Neural progenitor cell (in vitro differentiated cells): ENCODE data around the gene NOXA1. TPM values are rescaled to one million over a fixed set of nuclear protein-coding genes. Genes with fewer than 3 reads are reported as not detected.

Source experiments
- DNase-seq: peaks from one replicate; pipeline ENCODE4 v3.0.0-alpha.2; 2016; ENCODE audit warnings: low spot score
- H2AFZ ChIP-seq: fragments of 200-600 bp; sonication (generic); replicated peaks from 2 replicates; pipeline ENCODE4 v1.6.1; 2016; ENCODE audit warnings: antibody characterized with exemption
- H3F3A ChIP-seq: fragments of 200-600 bp; sonication (generic); 2 replicates; pipeline ENCODE4 v1.6.1; 2016; ENCODE audit warnings: antibody characterized with exemption, low read depth
- H3K27ac ChIP-seq: fragments of 200-600 bp; sonication (generic); 2 replicates; pipeline ENCODE4 v1.5.1; 2016; ENCODE audit warnings: mild to moderate bottlenecking
- H3K27me3 ChIP-seq: fragments of 200-600 bp; sonication (generic); 2 replicates; pipeline ENCODE4 v1.6.1; 2016; ENCODE audit warnings: mild to moderate bottlenecking, moderate library complexity
- H3K36me3 ChIP-seq: fragments of 200-600 bp; sonication (generic); 2 replicates; pipeline ENCODE4 v1.5.1; 2016
- H3K4me1 ChIP-seq: fragments of 200-600 bp; sonication (generic); 2 replicates; pipeline ENCODE4 v1.6.1; 2016; ENCODE audit warnings: mixed run types
- H3K4me2 ChIP-seq: fragments of 200-600 bp; sonication (generic); 2 replicates; pipeline ENCODE4 v1.6.1; 2016
- H3K4me3 ChIP-seq: fragments of 200-600 bp; sonication (generic); 2 replicates; pipeline ENCODE4 v1.5.1; 2016
- H3K79me2 ChIP-seq: fragments of 200-600 bp; sonication (generic); 2 replicates; pipeline ENCODE4 v1.6.1; 2016; ENCODE audit warnings: low read depth
- H3K9ac ChIP-seq: fragments of 200-600 bp; sonication (generic); 2 replicates; pipeline ENCODE4 v1.6.1; 2016
- H3K9me3 ChIP-seq: fragments of 200-600 bp; sonication (generic); 2 replicates; pipeline ENCODE4 v1.5.1; 2016; ENCODE audit warnings: low read depth
- H4K20me1 ChIP-seq: fragments of 200-600 bp; sonication (generic); 2 replicates; pipeline ENCODE4 v1.6.1; 2016; ENCODE audit warnings: low read depth
- H3K27ac Mint-ChIP-seq: 3 replicates; pipeline ENCODE4 v1.8.0; 2021; ENCODE audit warnings: mixed read lengths
- H3K27me3 Mint-ChIP-seq: 2 replicates; pipeline ENCODE4 v1.8.0; 2022; ENCODE audit warnings: low read depth, mild to moderate bottlenecking, inconsistent platforms, moderate library complexity, mixed read lengths; ENCODE audit not compliant: insufficient read depth
- H3K36me3 Mint-ChIP-seq: 3 replicates; pipeline ENCODE4 v1.8.0; 2021; ENCODE audit warnings: mixed read lengths
- H3K4me1 Mint-ChIP-seq: 3 replicates; pipeline ENCODE4 v1.8.0; 2021; ENCODE audit warnings: mixed read lengths
- H3K4me3 Mint-ChIP-seq: 3 replicates; pipeline ENCODE4 v1.8.0; 2021; ENCODE audit warnings: mild to moderate bottlenecking, moderate library complexity, mixed read lengths
- H3K9me3 Mint-ChIP-seq: 3 replicates; pipeline ENCODE4 v1.8.0; 2020; ENCODE audit warnings: mixed read lengths
- EZH2 ChIP-seq: fragments of 200-600 bp; sonication (generic); IDR thresholded peaks from 2 replicates; pipeline ENCODE4 v1.6.1; 2017; ENCODE audit warnings: antibody characterized with exemption, mild to moderate bottlenecking, moderate library complexity
- EZH2phosphoT487 ChIP-seq: fragments of 200-600 bp; sonication (generic); IDR thresholded peaks from 2 replicates; pipeline ENCODE4 v1.6.1; 2017; ENCODE audit warnings: antibody characterized with exemption
- total RNA-seq: library from RNA; depleted of rRNA; stranded (reverse); fragments of >200 nt; gene quantifications from 2 replicates; pipeline ENCODE4 v1.2.3, GENCODE V29; 2015; ENCODE audit warnings: low replicate concordance
- TF ChIP-seq, protein P1 (sequence below): fragments of 200-600 bp; sonication (generic); IDR thresholded peaks from 2 replicates; pipeline ENCODE4 v1.5.1; 2017; ENCODE audit warnings: antibody characterized with exemption, mild to moderate bottlenecking

The NOXA1 gene
- total RNA-seq, 1 donor from 2014 or later: 0.39 TPM

DNA sequence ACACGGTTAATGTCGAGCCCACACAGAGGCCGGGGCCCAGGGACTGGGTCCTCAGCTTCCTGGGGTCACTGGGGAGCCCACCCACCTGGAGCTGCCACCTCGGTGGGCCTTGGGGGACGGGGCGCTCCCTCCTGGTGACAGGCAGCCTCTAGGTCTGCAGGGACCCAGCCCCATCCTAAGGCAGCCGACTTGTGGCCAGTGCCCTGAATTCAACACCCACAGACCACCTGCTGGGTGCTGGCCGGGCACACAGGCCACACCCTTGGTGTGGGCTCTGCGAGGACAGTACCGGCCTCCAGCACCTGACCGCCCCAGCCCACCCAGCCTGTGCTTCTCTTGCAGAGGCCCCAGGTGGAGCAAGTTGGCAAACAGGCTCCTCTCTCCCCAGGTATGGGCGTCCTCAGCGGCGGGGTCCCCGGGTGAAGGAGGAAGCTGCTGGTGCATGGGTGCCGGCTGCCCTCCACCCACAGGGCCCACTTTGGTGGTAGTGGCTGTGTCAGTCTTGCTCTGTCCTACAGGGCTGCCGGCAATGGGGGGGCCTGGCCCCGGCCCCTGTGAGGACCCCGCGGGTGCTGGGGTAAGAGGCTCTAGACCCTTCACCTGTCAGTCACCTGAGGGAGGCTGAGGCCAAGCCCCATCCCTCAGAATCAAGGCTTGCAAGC, 9.6 kb downstream of the NOXA1 start:
- Mint-ChIP-seq H3K36me3 (no peaks in the 10 kb centered on the region), H3K4me1 (no peaks in the 10 kb centered on the region), H3K27me3 (no peaks in the 10 kb centered on the region), H3K9me3 (no peaks in the 10 kb centered on the region), H3K4me3 (no peak overlapping the region), H3K27ac (no peak overlapping the region)
- Histone ChIP-seq H2AFZ (no peak overlapping the region), H3K9me3 (no peaks in the 10 kb centered on the region), H3K27ac (no peak overlapping the region), H4K20me1 (no peaks in the 10 kb centered on the region), H3K4me2 (no peak overlapping the region), H3K36me3 (no peaks in the 10 kb centered on the region), H3K4me3 (no peak overlapping the region), H3K79me2 (no peaks in the 10 kb centered on the region), H3F3A (no peaks in the 10 kb centered on the region), H3K27me3 (no peaks in the 10 kb centered on the region), H3K9ac (no peak overlapping the region), H3K4me1 (no peaks in the 10 kb centered on the region)
- no peak for DNase-seq
- no peak for TF ChIP-seq EZH2
- TF ChIP-seq, protein P1, sequence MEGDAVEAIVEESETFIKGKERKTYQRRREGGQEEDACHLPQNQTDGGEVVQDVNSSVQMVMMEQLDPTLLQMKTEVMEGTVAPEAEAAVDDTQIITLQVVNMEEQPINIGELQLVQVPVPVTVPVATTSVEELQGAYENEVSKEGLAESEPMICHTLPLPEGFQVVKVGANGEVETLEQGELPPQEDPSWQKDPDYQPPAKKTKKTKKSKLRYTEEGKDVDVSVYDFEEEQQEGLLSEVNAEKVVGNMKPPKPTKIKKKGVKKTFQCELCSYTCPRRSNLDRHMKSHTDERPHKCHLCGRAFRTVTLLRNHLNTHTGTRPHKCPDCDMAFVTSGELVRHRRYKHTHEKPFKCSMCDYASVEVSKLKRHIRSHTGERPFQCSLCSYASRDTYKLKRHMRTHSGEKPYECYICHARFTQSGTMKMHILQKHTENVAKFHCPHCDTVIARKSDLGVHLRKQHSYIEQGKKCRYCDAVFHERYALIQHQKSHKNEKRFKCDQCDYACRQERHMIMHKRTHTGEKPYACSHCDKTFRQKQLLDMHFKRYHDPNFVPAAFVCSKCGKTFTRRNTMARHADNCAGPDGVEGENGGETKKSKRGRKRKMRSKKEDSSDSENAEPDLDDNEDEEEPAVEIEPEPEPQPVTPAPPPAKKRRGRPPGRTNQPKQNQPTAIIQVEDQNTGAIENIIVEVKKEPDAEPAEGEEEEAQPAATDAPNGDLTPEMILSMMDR: no peak
- TF ChIP-seq EZH2phosphoT487: no peak

DNA sequence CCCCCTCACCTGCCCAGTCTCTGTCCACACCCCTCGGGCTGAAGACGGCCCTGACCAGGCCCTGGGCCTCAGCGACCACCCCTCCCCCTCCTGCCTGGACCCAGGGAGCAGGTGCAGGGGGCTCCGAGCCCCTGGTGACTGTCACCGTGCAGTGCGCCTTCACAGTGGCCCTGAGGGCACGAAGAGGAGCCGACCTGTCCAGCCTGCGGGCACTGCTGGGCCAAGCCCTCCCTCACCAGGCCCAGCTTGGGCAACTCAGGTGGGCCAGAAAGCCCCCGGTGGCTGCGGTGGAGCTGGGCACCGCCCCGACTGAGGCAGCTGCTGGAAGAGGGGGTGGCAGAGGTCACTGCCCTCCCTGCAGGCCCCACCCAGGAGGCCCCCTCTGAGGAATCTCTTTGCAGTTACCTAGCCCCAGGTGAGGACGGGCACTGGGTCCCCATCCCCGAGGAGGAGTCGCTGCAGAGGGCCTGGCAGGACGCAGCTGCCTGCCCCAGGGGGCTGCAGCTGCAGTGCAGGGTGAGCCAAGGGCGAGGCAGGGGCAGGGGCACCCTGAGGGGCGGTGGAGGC, 10.2 kb downstream of the NOXA1 start:
- Histone ChIP-seq H3K79me2 (no peaks in the 10 kb centered on the region), H2AFZ (no peak overlapping the region), H3K27me3 (no peaks in the 10 kb centered on the region), H3K4me2 (no peak overlapping the region), H3K9me3 (no peaks in the 10 kb centered on the region), H4K20me1 (no peaks in the 10 kb centered on the region), H3K9ac (no peak overlapping the region), H3K36me3 (no peaks in the 10 kb centered on the region), H3F3A (no peaks in the 10 kb centered on the region), H3K4me3 (no peak overlapping the region), H3K27ac (no peak overlapping the region), H3K4me1 (no peaks in the 10 kb centered on the region)
- Mint-ChIP-seq H3K27ac (no peak overlapping the region), H3K4me1 (no peaks in the 10 kb centered on the region), H3K9me3 (no peaks in the 10 kb centered on the region), H3K36me3 (no peaks in the 10 kb centered on the region), H3K4me3 (no peak overlapping the region), H3K27me3 (no peaks in the 10 kb centered on the region)
- DNase-seq: no peak
- TF ChIP-seq, protein P1: no peak
- no peak for TF ChIP-seq EZH2phosphoT487
- TF ChIP-seq EZH2: no peak

DNA sequence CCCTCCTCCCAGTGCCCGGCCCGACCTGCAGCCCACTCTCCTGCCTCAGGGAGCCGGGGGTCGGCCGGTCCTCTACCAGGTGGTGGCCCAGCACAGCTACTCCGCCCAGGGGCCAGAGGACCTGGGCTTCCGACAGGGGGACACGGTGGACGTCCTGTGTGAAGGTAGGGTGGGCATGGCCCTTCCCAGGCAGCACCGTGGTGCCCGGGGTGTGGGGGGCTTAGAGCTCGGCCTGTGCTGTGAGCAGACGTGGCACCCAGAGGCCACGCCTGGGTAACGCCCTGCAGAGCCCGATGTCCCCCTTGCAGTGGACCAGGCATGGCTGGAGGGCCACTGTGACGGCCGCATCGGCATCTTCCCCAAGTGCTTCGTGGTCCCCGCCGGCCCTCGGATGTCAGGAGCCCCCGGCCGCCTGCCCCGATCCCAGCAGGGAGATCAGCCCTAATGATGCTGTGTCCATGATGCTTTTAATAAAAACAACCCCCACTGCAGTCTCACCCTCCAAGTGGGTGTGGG, 10.8 kb downstream of the NOXA1 start:
- Histone ChIP-seq H2AFZ (no peak overlapping the region), H3K4me1 (no peaks in the 10 kb centered on the region), H3K27ac (no peak overlapping the region), H3K4me2 (no peak overlapping the region), H3K9me3 (no peaks in the 10 kb centered on the region), H3K9ac (no peak overlapping the region), H4K20me1 (no peaks in the 10 kb centered on the region), H3K79me2 (no peaks in the 10 kb centered on the region), H3K27me3 (no peaks in the 10 kb centered on the region), H3F3A (no peaks in the 10 kb centered on the region), H3K4me3 (no peak overlapping the region), H3K36me3 (no peaks in the 10 kb centered on the region)
- Mint-ChIP-seq H3K4me3 (no peak overlapping the region), H3K36me3 (no peaks in the 10 kb centered on the region), H3K27ac (no peak overlapping the region), H3K9me3 (no peaks in the 10 kb centered on the region), H3K4me1 (no peaks in the 10 kb centered on the region), H3K27me3 (no peaks in the 10 kb centered on the region)
- no peak for DNase-seq
- TF ChIP-seq EZH2phosphoT487: no peak
- TF ChIP-seq, protein P1: no peak
- TF ChIP-seq EZH2: no peak
